Peyer's patch (tissue), 4 donors: ENCODE measurements around the gene POU6F2.

Source experiments
- POLR2A ChIP-seq, 2 donors: fragments of 450-650 bp; IDR thresholded peaks; one replicate each; pipeline ENCODE4 v1.5.1; 2017; ENCODE audit warnings: antibody characterized with exemption in 2 of 2, mild to moderate bottlenecking in 2 of 2, moderate library complexity in 2 of 2
- TF ChIP-seq, protein P1 (sequence below), 6 experiments: fragments of 450-650 bp in 4 of 6; fragments of 200-600 bp in 2 of 6; sonication (generic) in 1 of 6; IDR thresholded peaks; one replicate each; pipeline ENCODE4 v1.5.1; 2017 to 2019; ENCODE audit warnings: antibody characterized with exemption in 6 of 6, mild to moderate bottlenecking in 3 of 6, moderate library complexity in 1 of 6

DNA sequence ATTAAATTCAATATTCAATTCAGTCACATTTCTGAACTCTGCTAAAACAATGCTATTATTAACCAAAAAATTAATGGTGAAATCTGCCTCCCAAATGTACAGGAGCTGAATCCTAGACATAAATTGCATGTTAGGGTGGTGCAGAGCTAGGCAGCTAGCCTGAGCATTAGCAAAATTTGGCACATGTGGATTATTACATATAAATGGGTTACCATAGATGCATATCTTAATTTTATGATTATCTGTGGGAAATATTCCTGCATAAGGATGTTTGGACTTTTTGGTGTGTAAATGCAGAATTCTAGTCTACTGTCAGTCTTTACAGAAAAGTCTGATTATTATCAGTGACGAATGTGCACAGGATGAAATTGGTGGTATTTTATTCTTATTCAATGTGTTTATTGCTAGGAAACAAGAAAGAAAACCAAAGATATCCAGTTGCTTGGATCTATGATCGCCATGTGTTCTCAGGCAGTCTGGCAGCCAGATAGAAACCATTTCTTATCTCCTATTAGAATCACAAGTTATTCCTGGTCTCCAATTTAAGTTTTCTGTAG lies 150.7 kb downstream of the POU6F2 start:
- TF ChIP-seq, protein P1, sequence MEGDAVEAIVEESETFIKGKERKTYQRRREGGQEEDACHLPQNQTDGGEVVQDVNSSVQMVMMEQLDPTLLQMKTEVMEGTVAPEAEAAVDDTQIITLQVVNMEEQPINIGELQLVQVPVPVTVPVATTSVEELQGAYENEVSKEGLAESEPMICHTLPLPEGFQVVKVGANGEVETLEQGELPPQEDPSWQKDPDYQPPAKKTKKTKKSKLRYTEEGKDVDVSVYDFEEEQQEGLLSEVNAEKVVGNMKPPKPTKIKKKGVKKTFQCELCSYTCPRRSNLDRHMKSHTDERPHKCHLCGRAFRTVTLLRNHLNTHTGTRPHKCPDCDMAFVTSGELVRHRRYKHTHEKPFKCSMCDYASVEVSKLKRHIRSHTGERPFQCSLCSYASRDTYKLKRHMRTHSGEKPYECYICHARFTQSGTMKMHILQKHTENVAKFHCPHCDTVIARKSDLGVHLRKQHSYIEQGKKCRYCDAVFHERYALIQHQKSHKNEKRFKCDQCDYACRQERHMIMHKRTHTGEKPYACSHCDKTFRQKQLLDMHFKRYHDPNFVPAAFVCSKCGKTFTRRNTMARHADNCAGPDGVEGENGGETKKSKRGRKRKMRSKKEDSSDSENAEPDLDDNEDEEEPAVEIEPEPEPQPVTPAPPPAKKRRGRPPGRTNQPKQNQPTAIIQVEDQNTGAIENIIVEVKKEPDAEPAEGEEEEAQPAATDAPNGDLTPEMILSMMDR (IDR thresholded peaks at IDR 0.05) = no peak
- TF ChIP-seq POLR2A (IDR thresholded peaks at IDR 0.05) = no peak
